Lower leg skin (tissue), 4 donors: ENCODE measurements around the gene PLB1. TPM values are rescaled to one million over a fixed set of nuclear protein-coding genes. Genes with fewer than 3 reads are reported as not detected.

ENCODE experiments used
- DNase-seq, 2 donors: peaks; one replicate each; pipeline ENCODE4 v3.0.0-alpha.2; 2019; ENCODE audit warnings: low spot score in 2 of 2
- H3K4me3 ChIP-seq: fragments of 200-600 bp; sonication (generic); 2 replicates; pipeline ENCODE4 v1.5.1; 2017; ENCODE audit warnings: mild to moderate bottlenecking, low read depth; ENCODE audit not compliant: poor library complexity, severe bottlenecking
- POLR2A ChIP-seq, 2 donors: fragments of 450-650 bp; IDR thresholded peaks; one replicate each; pipeline ENCODE4 v1.6.1; 2016 to 2017; ENCODE audit warnings: antibody characterized with exemption in 2 of 2, mild to moderate bottlenecking in 1 of 2, moderate library complexity in 1 of 2
- WGBS, 2 donors: methylation state at CpG; one replicate each; pipeline ENCODE4 v1.1.5; 2018; 5-methylcytosine and 5-hydroxymethylcytosine counted together
- intact Hi-C: fragments of 100-400 bp; cut with DNase I; formaldehyde crosslinking; loops from one replicate; pipeline ENCODE4 v1.15.0; 2023; ENCODE audit warnings: low total_unique reads
- total RNA-seq, 4 donors: library from RNA; depleted of rRNA; stranded (reverse); fragments of >200 nt; gene quantifications; one replicate each; pipeline ENCODE4 v1.1.0, GENCODE V29; 2016
- TF ChIP-seq, protein P1 (sequence below), 3 donors: fragments of 450-650 bp; IDR thresholded peaks; one replicate each; pipeline ENCODE4 v1.5.1; 2016; ENCODE audit warnings: antibody characterized with exemption in 3 of 3, mild to moderate bottlenecking in 3 of 3, moderate library complexity in 2 of 3

PLB1 gene
- total RNA-seq, 4 donors from 2014 or later = 3.4 to 10.3 (median 8.9) TPM

DNA sequence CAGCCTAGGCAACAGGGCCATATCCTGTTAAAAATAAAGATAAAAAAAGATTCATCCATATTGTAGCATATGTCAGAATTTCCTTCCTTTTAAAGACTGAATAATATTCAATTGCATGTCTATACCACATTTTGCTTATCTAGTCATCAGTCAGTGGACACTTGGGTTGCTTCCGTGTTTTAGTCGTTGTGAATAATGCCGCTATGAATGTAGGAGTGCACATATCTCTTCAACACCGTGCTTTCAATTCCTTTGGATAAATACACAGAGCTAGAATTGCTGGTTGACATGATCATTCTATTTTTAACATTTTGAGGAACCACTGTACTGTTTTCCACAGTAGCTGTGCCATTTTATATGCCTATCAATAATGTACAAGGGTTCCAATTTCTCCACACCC, 14.0 kb upstream of the PLB1 start:
- no peak for DNase-seq
- no peak overlapping the region for H3K4me3 ChIP-seq
- intact Hi-C loops = no loop called here
- WGBS, 2 donors = 71 to 76% methylated on average over 4 of the region's 4 CpGs
- TF ChIP-seq, protein P1, sequence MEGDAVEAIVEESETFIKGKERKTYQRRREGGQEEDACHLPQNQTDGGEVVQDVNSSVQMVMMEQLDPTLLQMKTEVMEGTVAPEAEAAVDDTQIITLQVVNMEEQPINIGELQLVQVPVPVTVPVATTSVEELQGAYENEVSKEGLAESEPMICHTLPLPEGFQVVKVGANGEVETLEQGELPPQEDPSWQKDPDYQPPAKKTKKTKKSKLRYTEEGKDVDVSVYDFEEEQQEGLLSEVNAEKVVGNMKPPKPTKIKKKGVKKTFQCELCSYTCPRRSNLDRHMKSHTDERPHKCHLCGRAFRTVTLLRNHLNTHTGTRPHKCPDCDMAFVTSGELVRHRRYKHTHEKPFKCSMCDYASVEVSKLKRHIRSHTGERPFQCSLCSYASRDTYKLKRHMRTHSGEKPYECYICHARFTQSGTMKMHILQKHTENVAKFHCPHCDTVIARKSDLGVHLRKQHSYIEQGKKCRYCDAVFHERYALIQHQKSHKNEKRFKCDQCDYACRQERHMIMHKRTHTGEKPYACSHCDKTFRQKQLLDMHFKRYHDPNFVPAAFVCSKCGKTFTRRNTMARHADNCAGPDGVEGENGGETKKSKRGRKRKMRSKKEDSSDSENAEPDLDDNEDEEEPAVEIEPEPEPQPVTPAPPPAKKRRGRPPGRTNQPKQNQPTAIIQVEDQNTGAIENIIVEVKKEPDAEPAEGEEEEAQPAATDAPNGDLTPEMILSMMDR (IDR thresholded peaks at IDR 0.05) = no peak
- no peak for TF ChIP-seq POLR2A (IDR thresholded peaks at IDR 0.05)

DNA sequence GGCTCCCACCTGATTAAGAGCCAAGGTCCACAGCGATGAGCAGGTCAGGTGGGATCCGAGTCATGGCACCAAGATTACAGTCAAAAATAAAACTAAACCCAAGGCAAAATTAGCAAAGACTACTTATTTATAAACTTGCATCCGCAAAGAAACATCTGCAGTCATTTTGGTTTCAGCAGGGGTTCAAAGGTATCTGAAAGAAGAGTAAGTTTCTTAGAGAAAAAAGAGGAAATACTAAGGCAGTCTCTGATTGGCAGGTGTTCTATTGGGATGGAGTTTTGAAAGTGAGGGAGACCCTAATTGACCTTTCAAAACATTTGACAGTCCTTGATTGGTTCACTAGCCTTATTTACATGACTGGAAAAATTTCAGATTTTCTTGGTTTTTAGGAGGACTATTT, 11.0 kb upstream of the PLB1 start:
- TF ChIP-seq POLR2A (IDR thresholded peaks at IDR 0.05) = no peak
- TF ChIP-seq, protein P1 (IDR thresholded peaks at IDR 0.05) = no peak
- WGBS, 2 donors = 90 to 95% methylated on average over 3 of the region's 3 CpGs
- intact Hi-C loops = no loop called here
- H3K4me3 ChIP-seq = no peak overlapping the region
- no peak for DNase-seq

DNA sequence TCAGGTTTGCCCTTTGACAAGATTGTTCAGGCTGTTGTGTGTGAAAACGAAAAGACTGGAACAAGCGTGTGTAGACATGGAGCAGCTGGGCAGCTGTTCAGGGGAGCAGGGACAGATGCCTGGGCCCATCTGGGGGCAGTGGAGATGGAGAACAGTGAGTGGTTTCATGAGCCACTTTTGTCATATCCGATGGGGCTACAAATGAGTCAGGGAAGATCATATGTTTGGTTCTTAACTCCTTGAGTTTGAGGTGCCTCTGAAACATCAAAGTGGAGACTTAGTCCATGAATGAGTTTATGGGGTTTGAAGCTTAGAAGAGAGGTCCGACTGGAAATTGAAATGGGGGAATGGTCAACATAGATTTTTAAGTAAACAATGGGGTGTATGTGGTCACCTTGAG, 9.3 kb upstream of the PLB1 start:
- intact Hi-C loops = no loop called here
- no peak for TF ChIP-seq POLR2A (IDR thresholded peaks at IDR 0.05)
- TF ChIP-seq, protein P1 (IDR thresholded peaks at IDR 0.05) = no peak
- DNase-seq = no peak
- WGBS, 2 donors = 84 to 87% methylated on average over 4 of the region's 4 CpGs
- no peak overlapping the region for H3K4me3 ChIP-seq

DNA sequence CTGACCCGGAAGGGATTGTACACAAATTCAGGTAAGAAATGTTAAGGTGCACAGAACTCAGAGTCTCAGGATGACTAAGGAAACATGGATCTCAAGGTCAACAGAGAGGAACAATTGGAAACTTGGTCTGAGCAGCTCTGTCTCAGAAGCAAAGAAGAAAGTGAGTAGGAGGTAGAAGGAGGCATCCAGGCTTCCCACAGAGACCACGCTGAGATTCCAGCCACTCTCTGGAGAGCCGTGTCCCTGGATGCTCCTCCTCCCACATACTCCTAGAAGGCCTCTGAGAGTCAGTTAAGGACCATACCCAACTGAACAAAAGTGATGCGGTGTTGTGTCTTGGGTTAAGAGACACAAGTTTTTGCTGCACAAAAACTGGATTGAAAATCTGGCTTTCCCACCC, 8.6 kb upstream of the PLB1 start:
- no peak for DNase-seq
- intact Hi-C loops = no loop called here
- H3K4me3 ChIP-seq = no peak overlapping the region
- WGBS, 2 donors = 83 to 87% methylated on average over 4 of the region's 4 CpGs
- TF ChIP-seq POLR2A (IDR thresholded peaks at IDR 0.05) = no peak
- TF ChIP-seq, protein P1 (IDR thresholded peaks at IDR 0.05) = no peak

DNA sequence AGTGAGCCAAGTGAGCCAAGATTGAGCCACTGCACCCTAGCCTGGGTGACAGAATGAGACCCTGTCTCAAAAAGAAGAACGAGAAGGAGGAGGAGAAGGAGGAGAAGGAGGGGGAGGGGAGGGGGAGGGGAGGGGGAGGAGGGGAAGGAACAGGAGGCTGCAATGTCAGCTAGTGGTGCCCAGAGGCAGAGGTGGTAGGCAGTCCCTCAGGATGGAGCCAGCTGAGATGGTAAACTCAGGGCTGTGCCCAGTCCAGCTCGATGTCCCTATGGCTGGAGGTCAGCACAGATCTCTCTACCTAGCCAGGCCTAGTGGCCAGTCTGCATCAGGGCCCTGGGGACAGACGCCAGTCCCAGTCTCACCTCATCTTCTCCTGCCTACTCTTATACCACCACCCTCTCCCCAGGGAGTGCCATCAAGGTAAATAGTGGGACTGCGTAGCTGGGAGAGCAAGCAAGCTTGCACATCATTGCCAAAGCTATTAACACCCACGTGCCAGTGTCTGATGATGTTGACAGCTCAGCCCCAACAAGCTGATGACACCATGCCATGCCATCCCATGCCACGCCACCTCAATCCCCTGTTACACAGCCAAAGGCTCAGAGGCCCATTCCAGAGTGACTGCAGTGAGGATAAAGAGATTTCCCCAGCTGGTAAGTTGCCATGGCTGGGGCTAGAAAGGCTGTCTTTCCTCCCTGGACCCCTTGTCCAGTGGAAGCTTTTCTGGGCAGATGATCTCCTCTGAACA, 7.6 kb upstream of the PLB1 start:
- TF ChIP-seq, protein P1 (IDR thresholded peaks at IDR 0.05) = no peak
- no peak for TF ChIP-seq POLR2A (IDR thresholded peaks at IDR 0.05)
- WGBS, 2 donors = 68 to 77% methylated on average over 6 of the region's 6 CpGs

More for the DNA sequence above, 7.6 kb upstream of the PLB1 start:
- no peak for DNase-seq
- intact Hi-C loops = no loop called here
- H3K4me3 ChIP-seq = no peak overlapping the region
